HFFc6 (cell line): ENCODE measurements around the gene ATP6AP1. TPM values are rescaled to one million over a fixed set of nuclear protein-coding genes. Genes with fewer than 3 reads are reported as not detected.

Experiments
- DNase-seq: peaks from one replicate; pipeline ENCODE4 v3.0.0-alpha.2; 2018
- H3K27ac Mint-ChIP-seq: 2 replicates; pipeline ENCODE4 v1.8.0; 2020; ENCODE audit warnings: mild to moderate bottlenecking, mixed read lengths
- H3K27me3 Mint-ChIP-seq: 2 replicates; pipeline ENCODE4 v1.8.0; 2021; ENCODE audit warnings: mild to moderate bottlenecking, moderate library complexity, mixed read lengths; ENCODE audit not compliant: insufficient read depth
- H3K36me3 Mint-ChIP-seq: 2 replicates; pipeline ENCODE4 v1.8.0; 2021; ENCODE audit warnings: low read depth, mixed read lengths
- H3K4me1 Mint-ChIP-seq: 2 replicates; pipeline ENCODE4 v1.8.0; 2020; ENCODE audit warnings: low read depth, mixed read lengths
- H3K4me3 Mint-ChIP-seq: 2 replicates; pipeline ENCODE4 v1.8.0; 2020; ENCODE audit warnings: mild to moderate bottlenecking, moderate library complexity, mixed read lengths
- H3K9me3 Mint-ChIP-seq: 2 replicates; pipeline ENCODE4 v1.8.0; 2020; ENCODE audit warnings: mild to moderate bottlenecking, mixed read lengths
- total RNA-seq, 6 experiments: library from RNA; stranded (reverse); fragmentation: NEBNext Ultra II Directional; extraction: Animal tissue kit (Norgen Biotek cat#: 25700); gene quantifications; 2 replicates in 1 of 6; 3 replicates in 5 of 6; pipeline ENCODE4 v1.2.3, GENCODE V29; 2021
- TF ChIP-seq, protein P1 (sequence below): fragments of 200-600 bp; sonication (generic); IDR thresholded peaks from 2 replicates; pipeline ENCODE4 v1.5.0; 2021; ENCODE audit warnings: antibody characterized with exemption, mild to moderate bottlenecking

The ATP6AP1 gene
- total RNA-seq, 6 experiments from 2014 or later = 107 to 154 (median 123) TPM

DNA sequence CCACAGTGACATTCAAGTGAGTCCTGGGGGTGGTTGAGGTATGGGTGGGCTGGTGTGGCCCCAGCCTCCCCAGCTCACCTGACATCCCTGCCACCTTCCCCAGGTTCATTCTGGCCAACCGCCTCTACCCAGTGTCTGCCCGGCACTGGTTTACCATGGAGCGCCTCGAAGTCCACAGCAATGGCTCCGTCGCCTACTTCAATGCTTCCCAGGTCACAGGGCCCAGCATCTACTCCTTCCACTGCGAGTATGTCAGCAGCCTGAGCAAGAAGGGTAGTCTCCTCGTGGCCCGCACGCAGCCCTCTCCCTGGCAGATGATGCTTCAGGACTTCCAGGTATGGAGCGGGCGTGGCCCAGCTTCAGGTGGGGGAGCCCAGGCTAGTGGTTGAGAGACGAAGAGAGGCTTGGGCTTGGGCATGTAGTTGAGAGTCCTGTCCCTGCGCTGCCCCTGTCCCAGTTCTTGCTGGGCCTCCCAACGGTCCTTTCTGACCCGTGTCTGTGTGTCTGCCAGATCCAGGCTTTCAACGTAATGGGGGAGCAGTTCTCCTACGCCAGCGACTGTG lies 6.8 kb downstream of the ATP6AP1 start:
- peaks cover 8% of the 10 kb centered on the region for H3K36me3 Mint-ChIP-seq
- H3K4me3 Mint-ChIP-seq = no peak overlapping the region
- no peak overlapping the region for H3K27ac Mint-ChIP-seq
- TF ChIP-seq, protein P1, sequence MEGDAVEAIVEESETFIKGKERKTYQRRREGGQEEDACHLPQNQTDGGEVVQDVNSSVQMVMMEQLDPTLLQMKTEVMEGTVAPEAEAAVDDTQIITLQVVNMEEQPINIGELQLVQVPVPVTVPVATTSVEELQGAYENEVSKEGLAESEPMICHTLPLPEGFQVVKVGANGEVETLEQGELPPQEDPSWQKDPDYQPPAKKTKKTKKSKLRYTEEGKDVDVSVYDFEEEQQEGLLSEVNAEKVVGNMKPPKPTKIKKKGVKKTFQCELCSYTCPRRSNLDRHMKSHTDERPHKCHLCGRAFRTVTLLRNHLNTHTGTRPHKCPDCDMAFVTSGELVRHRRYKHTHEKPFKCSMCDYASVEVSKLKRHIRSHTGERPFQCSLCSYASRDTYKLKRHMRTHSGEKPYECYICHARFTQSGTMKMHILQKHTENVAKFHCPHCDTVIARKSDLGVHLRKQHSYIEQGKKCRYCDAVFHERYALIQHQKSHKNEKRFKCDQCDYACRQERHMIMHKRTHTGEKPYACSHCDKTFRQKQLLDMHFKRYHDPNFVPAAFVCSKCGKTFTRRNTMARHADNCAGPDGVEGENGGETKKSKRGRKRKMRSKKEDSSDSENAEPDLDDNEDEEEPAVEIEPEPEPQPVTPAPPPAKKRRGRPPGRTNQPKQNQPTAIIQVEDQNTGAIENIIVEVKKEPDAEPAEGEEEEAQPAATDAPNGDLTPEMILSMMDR = no peak
- no peaks in the 10 kb centered on the region for H3K9me3 Mint-ChIP-seq
- H3K4me1 Mint-ChIP-seq = peaks cover 22% of the 10 kb centered on the region
- DNase-seq = no peak
- H3K27me3 Mint-ChIP-seq = peaks cover 1% of the 10 kb centered on the region

DNA sequence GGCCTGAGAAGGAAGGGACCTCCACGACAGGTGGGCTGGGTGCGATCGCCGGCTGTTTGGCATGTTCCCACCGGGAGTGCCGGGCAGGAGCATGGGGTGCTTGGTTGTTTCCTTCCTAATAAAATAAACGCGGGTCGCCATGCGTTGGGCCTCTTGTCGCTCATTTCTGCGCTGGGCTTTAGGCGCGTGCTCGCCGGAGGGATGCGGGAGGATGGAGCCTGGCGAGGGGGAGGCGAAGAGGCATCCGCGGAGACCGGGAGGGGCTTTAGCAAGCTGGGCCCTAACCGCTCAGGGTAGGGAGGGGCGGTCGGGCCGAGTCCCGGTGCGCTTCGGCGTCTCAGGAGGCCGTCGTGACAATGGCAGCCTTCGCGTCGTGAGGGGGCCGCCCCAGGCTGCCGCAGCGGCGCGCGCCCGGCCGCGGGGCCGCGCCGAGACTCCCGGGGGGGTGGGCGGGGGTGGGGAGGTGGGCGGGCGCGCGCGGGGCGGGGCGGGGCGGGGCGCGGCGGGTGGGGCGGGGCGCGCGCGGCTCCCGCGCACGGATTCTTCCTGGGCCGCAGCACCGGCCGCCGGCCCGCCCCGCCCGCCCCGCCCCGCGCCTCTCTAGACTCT lies 8.0 kb downstream of the ATP6AP1 start:
- Mint-ChIP-seq H3K36me3 (peaks cover 8% of the 10 kb centered on the region), H3K9me3 (no peaks in the 10 kb centered on the region), H3K4me1 (peaks cover 15% of the 10 kb centered on the region; the same call in 1 of the 2 replicates), H3K27ac (peak overlapping the region; percentile 81), H3K27me3 (no peaks in the 10 kb centered on the region; the same call in 1 of the 2 replicates), H3K4me3 (peak overlapping the region; percentile 56)
- no peak for DNase-seq
- TF ChIP-seq, protein P1 = no peak

DNA sequence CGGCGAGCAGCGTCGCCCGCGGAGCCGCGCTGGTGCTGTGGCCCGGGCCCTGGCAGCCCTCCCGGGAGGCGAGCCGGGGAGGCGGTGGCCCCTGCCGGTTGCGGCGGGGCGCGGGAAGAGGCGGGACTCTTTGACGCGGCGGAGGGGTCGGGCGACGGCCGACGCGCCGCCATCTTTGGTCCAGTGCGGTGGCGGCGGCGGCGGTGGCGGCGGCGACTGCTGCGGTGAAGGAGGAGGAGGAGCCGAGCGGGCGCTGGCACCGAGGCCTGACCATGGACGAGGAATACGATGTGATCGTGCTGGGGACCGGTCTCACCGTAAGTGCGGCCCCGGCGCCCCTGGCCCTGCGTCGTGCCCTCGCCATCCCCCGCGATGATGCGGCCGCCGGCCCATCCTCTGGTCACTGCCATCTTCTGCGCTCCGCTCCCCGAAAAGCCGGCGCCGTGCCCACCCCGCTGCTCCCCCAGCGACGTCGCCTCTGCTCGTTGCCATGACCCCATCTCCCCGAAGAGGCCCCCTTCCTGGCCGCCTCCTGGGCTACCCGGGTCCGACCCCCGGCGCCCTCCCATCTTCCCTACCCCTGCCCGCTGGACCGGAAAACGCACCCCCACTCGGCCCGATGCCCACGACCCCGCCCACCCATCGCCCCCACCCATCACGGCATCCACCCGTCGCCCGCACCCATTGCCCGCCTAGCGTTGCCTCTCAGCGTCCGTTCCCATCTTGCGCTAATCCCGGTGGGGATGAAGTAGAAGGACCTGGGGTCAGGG lies 8.7 kb downstream of the ATP6AP1 start, which contains the start of gene GDI1:
Gene GDI1 (plus strand): TSS at position 172 of the 770 bp plus-strand sequence. CDS start 101 bp downstream, at position 273.
- TF ChIP-seq, protein P1 = no peak
- DNase-seq = peak; percentile 47

DNA sequence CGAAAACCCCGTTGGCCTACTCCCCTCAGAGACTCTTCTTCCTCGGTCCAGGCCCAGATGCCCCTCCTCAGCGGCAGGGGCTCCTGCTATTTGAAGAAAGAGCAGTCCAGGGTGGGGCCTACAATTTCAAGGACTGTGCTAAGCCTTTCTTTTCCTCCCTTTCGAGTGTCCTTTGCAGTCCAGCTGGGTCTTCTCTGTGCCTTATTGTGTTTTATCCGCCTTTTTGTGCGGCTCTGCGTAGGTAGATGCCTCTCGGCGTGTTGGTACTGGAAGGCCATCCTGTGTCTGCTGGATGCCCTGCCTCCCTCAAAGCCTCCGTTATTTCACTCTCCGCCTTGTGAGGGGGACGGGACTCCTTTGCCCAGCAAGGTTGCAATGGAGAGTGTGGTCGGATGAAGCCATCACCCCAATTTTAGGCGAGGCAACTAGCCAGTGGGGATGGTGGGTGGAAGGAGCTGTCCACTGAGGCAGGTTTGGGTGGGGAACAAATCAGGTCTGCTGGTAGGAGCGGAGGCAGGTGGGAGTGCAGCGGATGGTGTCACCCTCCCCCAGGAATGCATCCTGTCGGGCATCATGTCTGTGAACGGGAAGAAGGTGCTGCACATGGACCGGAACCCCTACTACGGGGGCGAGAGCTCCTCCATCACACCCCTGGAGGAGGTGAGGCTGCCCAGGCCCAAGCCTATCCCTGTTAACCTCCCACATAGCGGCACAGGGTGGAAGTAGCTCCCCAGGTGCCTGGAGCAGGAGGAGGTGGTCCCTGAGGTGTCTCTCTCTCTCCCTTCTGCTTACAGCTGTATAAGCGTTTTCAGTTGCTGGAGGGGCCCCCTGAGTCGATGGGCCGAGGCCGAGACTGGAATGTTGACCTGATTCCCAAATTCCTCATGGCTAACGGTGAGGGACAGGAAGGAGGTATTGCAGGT lies 9.8 kb downstream of the ATP6AP1 start:
- Mint-ChIP-seq H3K9me3 (no peaks in the 10 kb centered on the region), H3K27ac (peak overlapping the region; percentile 82), H3K4me1 (peaks cover 16% of the 10 kb centered on the region; the same call in 1 of the 2 replicates), H3K36me3 (peaks cover 8% of the 10 kb centered on the region), H3K27me3 (no peaks in the 10 kb centered on the region; the same call in 1 of the 2 replicates), H3K4me3 (peak overlapping the region; percentile 94)
- TF ChIP-seq, protein P1 = no peak
- no peak for DNase-seq

More for the DNA sequence above, 8.7 kb downstream of the ATP6AP1 start, which contains the start of gene GDI1:
- Mint-ChIP-seq H3K27me3 (no peaks in the 10 kb centered on the region; the same call in 1 of the 2 replicates), H3K27ac (peak within 1 kb of the TSS; percentile 82), H3K9me3 (no peaks in the 10 kb centered on the region), H3K4me3 (peak within 1 kb of the TSS; percentile 94), H3K36me3 (peaks cover 8% of the 10 kb centered on the region), H3K4me1 (peaks cover 15% of the 10 kb centered on the region; the same call in 1 of the 2 replicates)

GRCh38 chrX:154439841-154440240 lies 11.4 kb downstream of the ATP6AP1 start:
- TF ChIP-seq, protein P1 = no peak
- Mint-ChIP-seq H3K4me1 (peaks cover 20% of the 10 kb centered on the region; the same call in 1 of the 2 replicates), H3K27ac (no peak overlapping the region), H3K9me3 (no peaks in the 10 kb centered on the region), H3K27me3 (no peaks in the 10 kb centered on the region; the same call in 1 of the 2 replicates), H3K4me3 (no peak overlapping the region), H3K36me3 (peaks cover 8% of the 10 kb centered on the region)
- no peak for DNase-seq
